GM20000 (cell line): Measurements from ENCODE around the gene SLC38A10.
A peak's percentile ranks its signal among the peaks of the same experiment; 100 is the strongest.

ENCODE experiments used
- DNase-seq: peaks from one replicate; pipeline ENCODE4 v3.0.0; 2012; ENCODE audit warnings: low spot score
- CTCF ChIP-seq: IDR thresholded peaks from 2 replicates; pipeline ENCODE4 v1.5.1; 2012; ENCODE audit warnings: mild to moderate bottlenecking, control low read depth; ENCODE audit errors: extremely low read depth, missing control alignments

SLC38A10 gene

GRCh38 chr17:81289627-81290026 lies 5.5 kb downstream of the SLC38A10 start:
- TF ChIP-seq CTCF, result no peak
- no peak for DNase-seq

GRCh38 chr17:81288715-81289114 lies 6.4 kb downstream of the SLC38A10 start:
- DNase-seq, result no peak
- no peak for TF ChIP-seq CTCF

- TF ChIP-seq CTCF, result no peak
- no peak for DNase-seq
These were observed 7.2 kb downstream of the SLC38A10 start for GRCh38 chr17:81287741-81288430.

GRCh38 chr17:81287152-81287551 lies 8.0 kb downstream of the SLC38A10 start:
- TF ChIP-seq CTCF, result no peak
- DNase-seq, result no peak

GRCh38 chr17:81286491-81287145 lies 8.5 kb downstream of the SLC38A10 start:
- TF ChIP-seq CTCF, result no peak
- no peak for DNase-seq

- DNase-seq, result no peak
- TF ChIP-seq CTCF, result no peak
These were observed 9.2 kb downstream of the SLC38A10 start for GRCh38 chr17:81285894-81286293.

- peak; percentile 81 for DNase-seq
- TF ChIP-seq CTCF, result no peak
These were observed 9.8 kb downstream of the SLC38A10 start for GRCh38 chr17:81285179-81285878.
